A549 (cell line): ENCODE measurements around the gene CCDC90B. TPM values are rescaled to one million over a fixed set of nuclear protein-coding genes. Genes with fewer than 3 reads are reported as not detected.

ENCODE experiments used
- ATAC-seq, 2 experiments: fragments of 200-7000 bp in 1 of 2; fragments of >200 bp in 1 of 2; cut with Nextera tagmentation in 1 of 2; cut with Tn5 transposase in 1 of 2; 3 replicates each; pipeline versions ENCODE4 v1.8.0 to v1.9.1; 2018 to 2020; ENCODE audit warnings: mild to moderate bottlenecking in 1 of 2, moderate library complexity in 1 of 2
- CTCF ChIA-PET: fragments of 300-600 bp; sonication (Branson Sonifier 250); formaldehyde crosslinking; extraction: SDS; loops from one replicate; lab custom pipeline; 2021; ENCODE audit warnings: antibody characterized with exemption, inconsistent platforms; lab: Yijun Ruan, JAX
- POLR2A ChIA-PET: fragments of 350-600 bp; formaldehyde crosslinking; extraction: SDS; loops from one replicate; lab custom pipeline; 2021; ENCODE audit warnings: antibody characterized with exemption, inconsistent platforms; lab: Yijun Ruan, JAX
- DNase-seq, 2 experiments: peaks; one replicate each; pipeline versions ENCODE4 v3.0.0 to v3.0.0-alpha.2; 2011 to 2016; ENCODE audit warnings: low read depth in 1 of 2, low spot score in 1 of 2
- FAIRE-seq: peaks from 2 replicates; lab custom pipeline; 2011; peaks lifted over from hg19 to GRCh38; lab: Jason Lieb, UNC
- H3K27ac ChIP-seq, 2 experiments: fragments of >200 bp; sonication (Bioruptor Twin); formaldehyde crosslinking; 3 replicates each; pipeline ENCODE4 v1.5.1; 2016 to 2017
- H3K4me1 ChIP-seq: fragments of >200 bp; sonication (Bioruptor Twin); formaldehyde crosslinking; 3 replicates; pipeline ENCODE4 v1.6.1; 2016
- H3K4me2 ChIP-seq: fragments of >200 bp; sonication (Bioruptor Twin); formaldehyde crosslinking; 3 replicates; pipeline ENCODE4 v1.6.1; 2016
- H3K4me3 ChIP-seq: fragments of >200 bp; sonication (Bioruptor Twin); formaldehyde crosslinking; 3 replicates; pipeline ENCODE4 v1.5.1; 2016
- H3K9me3 ChIP-seq: fragments of >200 bp; sonication (Bioruptor Twin); formaldehyde crosslinking; 3 replicates; pipeline ENCODE4 v1.6.1; 2016
- ATOH8 ChIP-seq: fragments of 250-450 bp; sonication (Bioruptor Pico); IDR thresholded peaks from 2 replicates; pipeline ENCODE4 v1.5.0; 2020; ENCODE audit warnings: low read depth, mild to moderate bottlenecking, moderate library complexity
- BHLHE40 ChIP-seq: IDR thresholded peaks from 2 replicates; pipeline ENCODE4 v1.6.1; 2012; ENCODE audit warnings: low read depth, low read length, inconsistent platforms
- CBX2 ChIP-seq: fragments of 200-600 bp; sonication (generic); IDR thresholded peaks from 2 replicates; pipeline ENCODE4 v1.6.1; 2016; ENCODE audit warnings: low read depth, mild to moderate bottlenecking, borderline replicate concordance
- CBX8 ChIP-seq: fragments of 200-600 bp; sonication (generic); IDR thresholded peaks from 2 replicates; pipeline ENCODE4 v1.6.1; 2016
- CEBPB ChIP-seq, 2 experiments: fragments of >200 bp in 1 of 2; sonication (Bioruptor Twin) in 1 of 2; formaldehyde crosslinking in 1 of 2; IDR thresholded peaks; 2 replicates each; pipeline ENCODE4 v1.6.1; 2012 to 2016
- CHD2 ChIP-seq: fragments of 150-350 bp; IDR thresholded peaks from 2 replicates; pipeline ENCODE4 v1.6.1; 2014; ENCODE audit warnings: low read length; ENCODE audit not compliant: partially characterized antibody
- E2F6 ChIP-seq: IDR thresholded peaks from 2 replicates; pipeline ENCODE4 v1.6.1; 2012; ENCODE audit warnings: low read depth, borderline replicate concordance
- EHF ChIP-seq: fragments of 250-450 bp; sonication (Bioruptor Pico); IDR thresholded peaks from 2 replicates; pipeline ENCODE4 v1.5.0; 2020; ENCODE audit warnings: mild to moderate bottlenecking
- ELK1 ChIP-seq: fragments of 150-350 bp; IDR thresholded peaks from 2 replicates; pipeline ENCODE4 v1.6.1; 2014; ENCODE audit warnings: low read depth, mild to moderate bottlenecking, low read length
- EP300 ChIP-seq, 2 experiments: fragments of >200 bp; sonication (Bioruptor Twin); formaldehyde crosslinking; IDR thresholded peaks; 2 replicates in 1 of 2; 3 replicates in 1 of 2; pipeline ENCODE4 v1.6.1; 2016 to 2017
- HEYL ChIP-seq: fragments of 250-450 bp; sonication (Bioruptor Pico); IDR thresholded peaks from 2 replicates; pipeline ENCODE4 v1.8.0; 2021; ENCODE audit warnings: mild to moderate bottlenecking, moderate library complexity
- HMGXB4 ChIP-seq: fragments of 250-450 bp; sonication (Bioruptor Pico); IDR thresholded peaks from 2 replicates; pipeline ENCODE4 v1.5.0; 2021; ENCODE audit warnings: mild to moderate bottlenecking, moderate library complexity, borderline replicate concordance
- HOXA7 ChIP-seq: fragments of 250-450 bp; sonication (Bioruptor Pico); IDR thresholded peaks from 2 replicates; pipeline ENCODE4 v1.5.0; 2020; ENCODE audit warnings: mild to moderate bottlenecking, moderate library complexity
- HOXB13 ChIP-seq: fragments of 250-450 bp; sonication (Bioruptor Pico); IDR thresholded peaks from 2 replicates; pipeline ENCODE4 v1.5.0; 2020; ENCODE audit warnings: low read depth, mild to moderate bottlenecking, moderate library complexity
- HOXB5 ChIP-seq: fragments of 250-450 bp; sonication (Bioruptor Pico); IDR thresholded peaks from 2 replicates; pipeline ENCODE4 v1.5.0; 2020; ENCODE audit warnings: mild to moderate bottlenecking, moderate library complexity
- JUN ChIP-seq, 2 experiments: fragments of >200 bp; sonication (Bioruptor Twin); formaldehyde crosslinking; IDR thresholded peaks; 2 replicates in 1 of 2; 3 replicates in 1 of 2; pipeline ENCODE4 v1.6.1; 2016 to 2017
- JUNB ChIP-seq: fragments of >200 bp; sonication (Bioruptor Twin); formaldehyde crosslinking; IDR thresholded peaks from 2 replicates; pipeline ENCODE4 v1.6.1; 2016
- KDM1A ChIP-seq: fragments of 200-600 bp; sonication (generic); IDR thresholded peaks from 2 replicates; pipeline ENCODE4 v1.6.1; 2016; ENCODE audit warnings: low read depth, mild to moderate bottlenecking
- MAX ChIP-seq: IDR thresholded peaks from 2 replicates; pipeline ENCODE4 v1.6.1; 2012
- MYC ChIP-seq: IDR thresholded peaks from 2 replicates; pipeline ENCODE4 v1.6.1; 2012; ENCODE audit warnings: mild to moderate bottlenecking, inconsistent platforms, low read length, improper control_type of control experiment, borderline replicate concordance
- NFE2L2 ChIP-seq: fragments of 150-350 bp; conservative IDR thresholded peaks from 2 replicates; pipeline ENCODE4 v1.6.1; 2014; ENCODE audit warnings: low read length
- PBX3 ChIP-seq: IDR thresholded peaks from 2 replicates; pipeline ENCODE4 v1.6.1; 2012
- PHF8 ChIP-seq: fragments of 200-600 bp; sonication (generic); IDR thresholded peaks from 2 replicates; pipeline ENCODE4 v1.6.1; 2016; ENCODE audit warnings: low read depth, mild to moderate bottlenecking, antibody characterized with exemption, moderate library complexity, borderline replicate concordance
- POLR2A ChIP-seq: IDR thresholded peaks from 2 replicates; pipeline ENCODE4 v1.6.1; 2012; ENCODE audit warnings: mild to moderate bottlenecking, low read length
- RAD21 ChIP-seq, 2 experiments: fragments of >200 bp in 1 of 2; sonication (Bioruptor Twin) in 1 of 2; formaldehyde crosslinking in 1 of 2; IDR thresholded peaks in 1 of 2; conservative IDR thresholded peaks in 1 of 2; 2 replicates in 1 of 2; 3 replicates in 1 of 2; pipeline ENCODE4 v1.6.1; 2012 to 2018; ENCODE audit warnings: inconsistent platforms in 1 of 2
- RARB ChIP-seq: fragments of 250-450 bp; sonication (Bioruptor Pico); IDR thresholded peaks from 2 replicates; pipeline ENCODE4 v1.8.0; 2021; ENCODE audit warnings: mild to moderate bottlenecking, moderate library complexity
- REST ChIP-seq: fragments of 200-600 bp; sonication (generic); IDR thresholded peaks from 2 replicates; pipeline ENCODE4 v1.6.1; 2016; ENCODE audit warnings: antibody characterized with exemption, mild to moderate bottlenecking, moderate library complexity
- RFX5 ChIP-seq: fragments of 450-650 bp; IDR thresholded peaks from 2 replicates; pipeline ENCODE4 v1.7.1; 2014; ENCODE audit warnings: antibody characterized with exemption, mild to moderate bottlenecking, moderate library complexity
- SMC3 ChIP-seq: fragments of >200 bp; sonication (Bioruptor Twin); formaldehyde crosslinking; IDR thresholded peaks from 3 replicates; pipeline ENCODE4 v1.6.1; 2018; ENCODE audit warnings: inconsistent platforms
- ZFP36 ChIP-seq: fragments of 450-650 bp; IDR thresholded peaks from 2 replicates; pipeline ENCODE4 v1.6.1; 2014; ENCODE audit warnings: borderline replicate concordance; ENCODE audit not compliant: partially characterized antibody
- ZSCAN20 ChIP-seq: fragments of 250-450 bp; sonication (Bioruptor Pico); IDR thresholded peaks from 2 replicates; pipeline ENCODE4 v1.8.0; 2022; ENCODE audit warnings: mild to moderate bottlenecking, moderate library complexity
- WGBS: methylation state at CpG from one replicate; pipeline ENCODE4 v1.1.6; 2017; ENCODE audit errors: missing lambda C conversion rate; 5-methylcytosine and 5-hydroxymethylcytosine counted together
- polyA plus RNA-seq, 4 experiments: library from polyadenylated mRNA; depleted of rRNA in 3 of 4; stranded (reverse); fragments of >200 nt; fragmentation: RNase III in 1 of 4; extraction: RNeasy Plus Mini Kit Qiagen cat#74134 plus additional on column Dnase treatment in 1 of 4; gene quantifications; 2 replicates in 3 of 4; 3 replicates in 1 of 4; pipeline ENCODE4 v1.2.3, GENCODE V29; 2011 to 2017

CCDC90B gene
- polyA plus RNA-seq, 2 of the 4 experiments (the other 2 are of a cell fraction): 63.7 to 80.5 TPM

- no peak overlapping the region for H3K4me3 ChIP-seq
- CTCF ChIA-PET: interaction anchor here (0.7 to 1.8 kb wide), 2 partner anchors 15 to 16 kb away, joined by 3 to 8 read pairs; no protein-coding TSS in a partner anchor
- FAIRE-seq (no peak), ATAC-seq (no peak), DNase-seq (no peak)
- no peak for TF ChIP-seq PBX3
- TF ChIP-seq MYC: no peak
- TF ChIP-seq MAX: no peak
- TF ChIP-seq CEBPB (IDR thresholded peaks at IDR 0.05): no peak
- no peak for TF ChIP-seq SMC3
- no peak for TF ChIP-seq E2F6
- no peak for TF ChIP-seq HMGXB4 (CRISPR knock-in tag)
- TF ChIP-seq RARB (CRISPR knock-in tag): no peak
- no peak for TF ChIP-seq CBX2
- no peak for TF ChIP-seq HEYL (CRISPR knock-in tag)
- no peak for TF ChIP-seq POLR2A
- no peak for TF ChIP-seq EHF (CRISPR knock-in tag)
- no peak for TF ChIP-seq ZFP36
- TF ChIP-seq HOXA7 (CRISPR knock-in tag): no peak
- TF ChIP-seq ELK1: no peak
- TF ChIP-seq KDM1A: no peak
- no peak for TF ChIP-seq RFX5
- no peak for TF ChIP-seq HOXB13 (CRISPR knock-in tag)
- TF ChIP-seq RAD21 (conservative IDR thresholded peaks at IDR 0.05 in 1 of 2, IDR thresholded peaks at IDR 0.05 in 1 of 2): no peak
- no peak for TF ChIP-seq CBX8
- H3K4me1 ChIP-seq: no peaks in the 10 kb centered on the region
- no peak overlapping the region for H3K27ac ChIP-seq
- 86% methylated on average over 1 of the region's 1 CpG for WGBS
- H3K4me2 ChIP-seq: no peak overlapping the region
- POLR2A ChIA-PET: no interaction called here
- H3K9me3 ChIP-seq: no peaks in the 10 kb centered on the region
Observed at GRCh38 chr11:83265331-83265730, 20.8 kb downstream of the CCDC90B start.

- POLR2A ChIA-PET: no interaction called here
- no peak for TF ChIP-seq JUN (IDR thresholded peaks at IDR 0.05)
- no peak for TF ChIP-seq PHF8
- no peak for TF ChIP-seq EP300 (IDR thresholded peaks at IDR 0.05)
- no peak for TF ChIP-seq CHD2
- no peak for TF ChIP-seq ZSCAN20 (CRISPR knock-in tag)
- TF ChIP-seq HOXB5 (CRISPR knock-in tag): no peak
- no peak for TF ChIP-seq MYC
- TF ChIP-seq NFE2L2: no peak
- TF ChIP-seq ATOH8 (CRISPR knock-in tag): no peak
- TF ChIP-seq REST: no peak
- TF ChIP-seq BHLHE40: no peak
- TF ChIP-seq JUNB: no peak
- H3K4me2 ChIP-seq: no peak overlapping the region
- H3K27ac ChIP-seq: no peak overlapping the region
- H3K9me3 ChIP-seq: no peaks in the 10 kb centered on the region
- H3K4me3 ChIP-seq: no peak overlapping the region
- DNase-seq (no peak), ATAC-seq (no peak), FAIRE-seq (no peak)
- WGBS: 100% methylated on average over 1 of the region's 1 CpG
- H3K4me1 ChIP-seq: peaks cover 4% of the 10 kb centered on the region; the same call in 1 of the 3 replicates
- CTCF ChIA-PET: interaction anchor here (0.9 to 4.1 kb wide), 2 partner anchors 9 to 354 kb away, joined by 3 to 22 read pairs; no protein-coding TSS in a partner anchor
Observed at GRCh38 chr11:83259559-83259958, 26.6 kb downstream of the CCDC90B start.
